ENCODE measurements around the gene RNH1.
A peak's percentile ranks its signal among the peaks of the same experiment; 100 is the strongest.

Gene RNH1

GRCh38 chr11:506995-507726 lies at the start of gene RNH1:
Gene RNH1, minus strand, starts transcription at chr11:507242. Its CDS starts 5,080 bp downstream, at chr11:502162.
- peak; percentile 50 to 83 for DNase-seq

- no peak for DNase-seq
Measured at GRCh38 chr11:555780-556661, 49.0 kb upstream of the RNH1 start.

GRCh38 chr11:555227-555779 lies 48.3 kb upstream of the RNH1 start:
- DNase-seq = no peak

GRCh38 chr11:554428-555226 lies 47.6 kb upstream of the RNH1 start:
- no peak for DNase-seq

GRCh38 chr11:553988-554340 lies 46.9 kb upstream of the RNH1 start:
- DNase-seq = no peak

- no peak for DNase-seq
Measured at GRCh38 chr11:553083-553987, 46.3 kb upstream of the RNH1 start.

- DNase-seq = no peak
Measured at GRCh38 chr11:551596-551995, 44.6 kb upstream of the RNH1 start.

- DNase-seq = no peak
Measured at GRCh38 chr11:551131-551530, 44.1 kb upstream of the RNH1 start.

DNA sequence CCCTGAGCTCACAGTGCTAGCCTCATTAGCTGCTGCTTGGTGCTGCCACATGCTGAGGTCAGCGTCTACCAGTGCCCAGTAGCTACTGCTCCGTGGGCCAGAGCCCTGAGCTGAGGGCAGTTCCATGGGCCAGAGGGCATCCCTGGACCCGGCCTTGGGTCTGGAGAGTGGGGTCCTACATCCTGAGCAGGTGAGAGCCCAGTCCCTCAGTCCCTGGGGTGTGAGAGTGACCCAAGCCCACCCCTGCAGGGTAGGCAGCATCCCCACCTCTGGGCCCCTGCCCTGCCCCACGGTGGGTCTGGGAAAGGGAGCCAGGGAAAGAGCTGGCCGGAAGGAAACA lies 43.7 kb upstream of the RNH1 start:
- no peak for DNase-seq

GRCh38 chr11:550021-550745 lies 43.1 kb upstream of the RNH1 start:
- no peak for DNase-seq

DNA sequence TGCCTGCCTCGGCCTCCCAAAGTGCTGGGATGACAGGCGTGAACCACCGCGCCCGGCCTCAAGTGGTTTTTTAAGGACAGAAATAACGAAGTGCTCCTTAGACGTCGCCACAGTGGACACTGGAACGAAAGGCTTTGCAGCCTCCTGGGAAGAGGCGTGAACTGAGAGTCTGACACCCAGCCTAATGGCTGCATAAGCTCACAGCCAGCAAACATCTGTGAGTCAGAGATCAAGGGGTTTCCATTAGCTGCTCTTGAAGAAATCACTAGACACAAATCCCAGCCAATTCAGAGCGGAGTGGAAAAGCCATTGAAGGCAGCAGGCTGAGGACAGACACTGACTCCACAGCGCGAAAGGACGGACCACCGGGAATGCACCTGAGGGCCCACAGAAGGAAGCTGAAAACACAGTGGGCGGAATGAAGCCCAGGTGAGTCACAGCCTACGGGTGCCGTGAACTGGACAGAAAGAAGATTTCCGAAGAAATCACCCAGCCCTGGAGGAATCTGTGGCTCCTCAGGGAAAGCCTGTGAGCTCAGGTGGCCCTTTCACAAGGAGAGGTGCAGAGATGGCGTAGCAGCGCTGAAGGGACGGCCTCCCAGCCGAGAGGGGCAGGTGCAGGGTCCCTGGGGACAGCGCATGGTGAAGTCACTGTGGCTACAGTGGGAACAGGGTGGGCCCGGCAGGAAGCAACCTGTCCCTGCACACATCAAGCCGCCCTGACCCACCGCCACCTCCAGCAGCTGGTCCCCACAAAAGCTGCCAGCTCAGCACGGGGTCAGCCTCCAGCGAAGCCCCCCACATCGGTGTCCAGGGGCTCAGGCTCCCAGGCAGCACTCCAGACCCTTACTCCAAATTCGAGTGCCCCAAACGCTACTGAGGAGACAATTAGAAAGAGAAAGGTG lies 41.9 kb upstream of the RNH1 start:
- DNase-seq = no peak

GRCh38 chr11:545171-545570 lies 38.1 kb upstream of the RNH1 start:
- no peak for DNase-seq

- no peak for DNase-seq
Measured at GRCh38 chr11:544817-545166, 37.8 kb upstream of the RNH1 start.

DNA sequence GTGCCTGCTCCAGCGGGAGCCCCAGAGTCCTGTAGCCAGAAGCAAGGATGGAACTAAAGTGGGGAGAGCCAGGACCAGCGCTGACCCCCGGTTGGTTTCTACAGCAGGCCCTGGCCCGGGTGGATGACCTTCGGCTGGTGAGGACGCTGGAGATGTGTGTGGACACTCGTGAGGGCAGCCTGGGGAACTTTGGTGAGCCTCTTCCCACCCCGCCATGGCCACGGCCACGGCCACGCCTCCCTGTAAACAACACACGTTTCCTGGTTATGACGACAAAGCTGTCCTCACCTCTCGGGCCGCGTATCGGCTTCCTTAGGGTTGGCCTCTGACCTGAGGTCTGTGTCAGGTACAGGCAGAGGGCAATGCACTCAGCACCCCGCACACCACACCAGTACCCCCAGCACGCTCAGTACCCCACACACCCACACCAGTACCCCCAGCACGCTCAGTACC lies 34.4 kb upstream of the RNH1 start:
- no peak for DNase-seq

GRCh38 chr11:540583-541432 lies 33.8 kb upstream of the RNH1 start:
- no peak for DNase-seq

DNA sequence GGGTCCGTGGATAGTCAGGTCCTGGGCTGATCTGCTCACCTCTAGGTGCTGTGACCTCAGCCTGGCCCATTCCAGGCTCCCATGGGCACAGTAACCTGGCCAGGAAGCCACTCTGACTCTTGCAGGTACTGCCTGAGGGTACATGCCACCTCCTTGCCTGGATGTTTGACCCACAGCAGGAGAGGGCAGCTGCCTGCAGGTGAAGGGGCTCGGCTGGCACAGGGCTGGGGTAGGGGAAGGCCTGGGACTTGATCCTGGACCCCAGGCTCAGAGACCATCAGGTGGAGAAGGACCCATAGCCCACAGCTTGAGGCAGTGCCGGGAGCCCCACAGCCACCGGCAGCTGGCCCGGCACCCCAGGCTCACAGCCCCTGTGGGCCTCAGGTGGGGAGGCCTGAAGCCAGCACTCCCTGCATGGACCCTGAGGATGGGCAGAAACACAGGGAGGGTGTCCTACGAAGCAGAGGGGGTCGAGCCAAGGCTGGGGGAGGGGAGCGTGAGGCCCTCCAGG lies 33.0 kb upstream of the RNH1 start:
- no peak for DNase-seq

GRCh38 chr11:538431-539051 lies 31.5 kb upstream of the RNH1 start:
- DNase-seq = no peak

GRCh38 chr11:537622-538430 lies 30.8 kb upstream of the RNH1 start:
- DNase-seq = no peak
